SU-DHL-6 (cell line): Measurements from ENCODE around the gene SAPCD2.

ENCODE experiments used
- CTCF ChIP-seq: fragments of 200-600 bp; sonication (generic); IDR thresholded peaks from one replicate; pipeline ENCODE4 v1.5.1; 2017; ENCODE audit warnings: antibody characterized with exemption, mild to moderate bottlenecking, low read length, moderate library complexity; ENCODE audit not compliant: insufficient read depth, poor library complexity, severe bottlenecking
- EZH2phosphoT487 ChIP-seq: fragments of 200-600 bp; sonication (generic), shearing (Covaris generic); conservative IDR thresholded peaks from 2 replicates; pipeline ENCODE4 v1.6.1; 2018; ENCODE audit warnings: mild to moderate bottlenecking, antibody characterized with exemption, low read length, moderate library complexity, mixed read lengths

- peak; percentile 29 for TF ChIP-seq CTCF
- no peak for TF ChIP-seq EZH2phosphoT487
These were observed 25.5 kb upstream of the SAPCD2 start for GRCh38 chr9:137095664-137096517.
